Ovary (tissue), 9 donors: ENCODE results near the gene FTO. TPM values are rescaled to one million over a fixed set of nuclear protein-coding genes. Genes with fewer than 3 reads are reported as not detected.

Experiments
- DNase-seq, 5 donors: peaks; one replicate each; pipeline ENCODE4 v3.0.0-alpha.2; 2019 to 2020
- H3K27ac ChIP-seq, 2 donors: fragments of 200-600 bp; one replicate each; pipeline versions ENCODE4 v1.5.1 to v1.8.0; 2019 to 2022
- H3K27me3 ChIP-seq: fragments of 200-600 bp; one replicate; pipeline ENCODE4 v1.8.0; 2022
- H3K36me3 ChIP-seq: fragments of 200-600 bp; sonication (generic); one replicate; pipeline ENCODE4 v1.5.1; 2019
- H3K4me1 ChIP-seq: one replicate; pipeline ENCODE4 v1.8.1; 2013; ENCODE audit warnings: mild to moderate bottlenecking, moderate library complexity; ENCODE audit not compliant: insufficient read depth
- H3K4me3 ChIP-seq: fragments of 200-600 bp; sonication (generic); one replicate; pipeline ENCODE4 v1.5.1; 2017
- H3K9me3 ChIP-seq, 2 donors: fragments of 200-600 bp in 1 of 2; sonication (generic) in 1 of 2; one replicate each; pipeline versions ENCODE4 v1.5.1 to v1.8.1; 2013 to 2019; ENCODE audit warnings: mild to moderate bottlenecking in 1 of 2, moderate library complexity in 1 of 2
- CTCF ChIP-seq, 3 donors: fragments of 450-650 bp in 2 of 3; fragments of 200-600 bp in 1 of 3; IDR thresholded peaks; one replicate each; pipeline versions ENCODE4 v1.5.1 to v1.8.0; 2016 to 2022; ENCODE audit warnings: antibody characterized with exemption in 3 of 3, mild to moderate bottlenecking in 1 of 3
- EP300 ChIP-seq: sonication (generic); formaldehyde crosslinking; IDR thresholded peaks from one replicate; pipeline ENCODE4 v1.6.1; 2017; ENCODE audit warnings: antibody characterized with exemption
- POLR2A ChIP-seq: fragments of 450-650 bp; IDR thresholded peaks from one replicate; pipeline ENCODE4 v1.6.1; 2017; ENCODE audit warnings: antibody characterized with exemption, mild to moderate bottlenecking, moderate library complexity
- WGBS, 3 donors: extraction: QIAGEN DNeasy Blood & Tissue Kit in 1 of 3; methylation state at CpG; one replicate each; pipeline versions ENCODE4 v1.1.5 to v1.1.7; 2013 to 2017; 5-methylcytosine and 5-hydroxymethylcytosine counted together
- intact Hi-C, 4 donors: fragments of 100-400 bp; cut with DNase I; formaldehyde crosslinking; loops; one replicate each; pipeline versions ENCODE4 v1.11.0 to v1.15.1; 2022 to 2023
- polyA plus RNA-seq, 2 donors: library from polyadenylated mRNA; stranded (reverse); fragments of 200-250 nt in 1 of 2; fragments of 350-450 nt in 1 of 2; fragmentation: Illumina TruSeq in 1 of 2; extraction: RNeasy Lipid Tissue Mini Kit (QIAGEN cat#74804) in 1 of 2; gene quantifications; one replicate each; pipeline ENCODE4 v1.2.3, GENCODE V29; 2013 to 2014
- total RNA-seq, 7 donors: library from RNA; depleted of rRNA in 2 of 7; stranded (reverse); fragments of >200 nt in 2 of 7; fragmentation: NEBNext Ultra II Directional in 3 of 7; extraction: Animal tissue kit (Norgen Biotek cat#: 25700) in 3 of 7; gene quantifications; one replicate each; pipeline versions ENCODE4 v1.1.0 to v1.2.4, GENCODE V29; 2016 to 2023
- donor health status: DM: no; HTN: no; CAD: no; lungs with moderate emphysema.
- donor health status: DM: no; HTN: no; CAD: no.
- donor health status: Bipolar disorder and iron deficiency.
- donor health status: DM: yes; HTN: yes; CAD: no.
- donor health status: DM: no; HTN: no; CAD: no.
- donor health status: DM: yes; HTN: yes; CAD: no.

FTO gene
- total and polyA plus RNA-seq, 9 donors = 43.6 to 128 (median 91.4) TPM

- intact Hi-C loops = no loop called here
- Histone ChIP-seq H3K4me1 (no peaks in the 10 kb centered on the region), H3K4me3 (no peak overlapping the region), H3K27ac (no peak overlapping the region), H3K9me3 (no peaks in the 10 kb centered on the region), H3K27me3 (no peaks in the 10 kb centered on the region), H3K36me3 (no peaks in the 10 kb centered on the region)
- 84% methylated on average over 6 of the region's 6 CpGs for WGBS, 3 donors
- TF ChIP-seq POLR2A (no peak), CTCF (IDR thresholded peaks at IDR 0.05) (no peak), EP300 (no peak)
- DNase-seq = no peak
Observed at GRCh38 chr16:54125751-54126655, 422.0 kb downstream of the FTO start.

DNA sequence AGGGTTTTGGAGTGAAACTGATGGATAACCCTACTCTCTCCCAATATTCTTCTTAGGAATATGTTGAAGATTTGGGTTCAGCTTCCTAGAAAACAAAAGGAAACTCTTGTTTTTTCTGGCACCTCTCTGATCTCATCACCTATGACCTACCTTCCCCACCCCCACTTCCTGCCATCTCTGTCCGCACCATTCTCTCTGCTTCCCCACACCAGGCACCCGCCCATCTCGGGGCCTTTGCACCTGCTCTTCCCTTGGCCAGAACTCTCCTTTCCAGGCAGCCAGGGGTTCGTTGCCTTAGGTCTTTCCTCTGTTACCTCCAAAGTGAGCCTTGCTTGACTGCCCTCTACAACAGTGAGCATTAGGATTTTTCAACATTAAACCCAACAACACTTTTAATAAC, 423.0 kb downstream of the FTO start:
- H3K27ac ChIP-seq = no peak overlapping the region
- no peaks in the 10 kb centered on the region for H3K9me3 ChIP-seq
- no peak overlapping the region for H3K4me3 ChIP-seq
- WGBS, 3 donors = 74 to 81% (median 75%) methylated on average over 4 of the region's 4 CpGs
- intact Hi-C loops = no loop called here
- H3K4me1 ChIP-seq = no peaks in the 10 kb centered on the region
- H3K27me3 ChIP-seq = no peaks in the 10 kb centered on the region
- no peak for DNase-seq
- TF ChIP-seq CTCF (IDR thresholded peaks at IDR 0.05) (no peak), POLR2A (no peak)
- no peaks in the 10 kb centered on the region for H3K36me3 ChIP-seq

- Histone ChIP-seq H3K36me3 (no peaks in the 10 kb centered on the region), H3K4me1 (no peaks in the 10 kb centered on the region), H3K27ac (no peak overlapping the region), H3K9me3 (no peaks in the 10 kb centered on the region), H3K4me3 (no peak overlapping the region), H3K27me3 (no peaks in the 10 kb centered on the region)
- no peak for TF ChIP-seq POLR2A
- TF ChIP-seq EP300 = no peak
- no peak for TF ChIP-seq CTCF (IDR thresholded peaks at IDR 0.05)
- intact Hi-C loops = no loop called here
- 36 to 48% (median 44%) methylated on average over 5 of the region's 5 CpGs for WGBS, 3 donors
- DNase-seq = no peak
Observed at GRCh38 chr16:54128629-54129234, 424.8 kb downstream of the FTO start.

DNA sequence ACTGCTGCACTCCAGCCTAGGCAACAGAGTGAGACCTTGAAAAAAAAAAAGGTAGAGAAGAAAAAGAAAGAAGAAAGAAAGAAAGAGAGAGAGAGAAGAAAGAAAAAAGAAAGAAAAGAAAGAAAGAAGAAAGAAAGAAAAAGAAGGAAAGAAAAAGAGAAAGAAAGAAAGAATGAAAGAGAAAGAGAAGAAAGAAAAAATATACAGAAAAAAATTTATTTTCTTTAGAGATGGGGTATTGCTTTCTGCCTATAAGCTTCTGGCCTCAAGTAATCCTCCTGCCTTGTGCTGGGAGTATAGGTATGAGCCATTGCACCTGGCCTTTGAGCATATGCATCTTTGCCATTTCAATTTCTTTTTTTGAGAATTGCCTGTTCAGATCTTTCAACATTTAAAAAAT, 425.9 kb downstream of the FTO start:
- no peaks in the 10 kb centered on the region for H3K9me3 ChIP-seq
- no peaks in the 10 kb centered on the region for H3K27me3 ChIP-seq
- no peak for TF ChIP-seq POLR2A
- no peak for TF ChIP-seq CTCF (IDR thresholded peaks at IDR 0.05)
- no peak for TF ChIP-seq EP300
- intact Hi-C loops = no loop called here
- no peak overlapping the region for H3K4me3 ChIP-seq
- no peak overlapping the region for H3K27ac ChIP-seq
- no peaks in the 10 kb centered on the region for H3K36me3 ChIP-seq
- DNase-seq = no peak
- no peaks in the 10 kb centered on the region for H3K4me1 ChIP-seq
